GM19023 (cell line): ENCODE measurements around the gene SLCO2B1.

Experiments used
- ATAC-seq: cut with Tn5 transposase; IDR thresholded peaks from one replicate; pipeline ENCODE4 v1.9.1; 2021; ENCODE audit warnings: mild to moderate bottlenecking, moderate library complexity; ENCODE audit not compliant: unreplicated experiment

The SLCO2B1 gene

DNA sequence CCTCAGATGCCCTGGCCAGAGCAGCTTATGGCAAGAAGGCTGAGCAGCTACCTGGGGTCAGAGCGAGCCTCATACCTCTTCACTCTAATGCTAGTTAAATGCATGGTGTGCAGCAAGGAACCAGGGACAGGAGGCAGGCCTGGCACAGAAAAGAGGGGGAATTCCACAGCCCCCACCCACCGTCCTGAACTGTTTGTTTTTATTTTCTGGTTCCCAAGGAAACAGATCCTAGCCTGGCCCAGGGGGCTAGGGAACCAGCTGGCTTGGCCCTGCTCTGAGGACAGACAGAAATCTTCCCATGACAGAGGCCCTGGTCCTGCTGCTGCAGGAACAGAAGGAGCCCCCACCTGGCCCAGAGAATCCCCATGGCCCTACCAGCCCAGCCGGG, 40.4 kb downstream of the SLCO2B1 start:
- ATAC-seq: no peak

DNA sequence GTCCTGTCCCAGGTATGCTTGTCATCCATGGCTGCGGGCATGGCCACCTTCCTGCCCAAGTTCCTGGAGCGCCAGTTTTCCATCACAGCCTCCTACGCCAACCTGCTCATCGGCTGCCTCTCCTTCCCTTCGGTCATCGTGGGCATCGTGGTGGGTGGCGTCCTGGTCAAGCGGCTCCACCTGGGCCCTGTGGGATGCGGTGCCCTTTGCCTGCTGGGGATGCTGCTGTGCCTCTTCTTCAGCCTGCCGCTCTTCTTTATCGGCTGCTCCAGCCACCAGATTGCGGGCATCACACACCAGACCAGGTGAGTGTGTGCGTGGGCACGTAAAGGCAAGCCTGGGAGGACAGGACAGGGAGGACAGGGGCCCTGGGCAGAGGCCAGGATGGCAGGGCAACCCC, 42.4 kb downstream of the SLCO2B1 start:
- ATAC-seq: no peak

DNA sequence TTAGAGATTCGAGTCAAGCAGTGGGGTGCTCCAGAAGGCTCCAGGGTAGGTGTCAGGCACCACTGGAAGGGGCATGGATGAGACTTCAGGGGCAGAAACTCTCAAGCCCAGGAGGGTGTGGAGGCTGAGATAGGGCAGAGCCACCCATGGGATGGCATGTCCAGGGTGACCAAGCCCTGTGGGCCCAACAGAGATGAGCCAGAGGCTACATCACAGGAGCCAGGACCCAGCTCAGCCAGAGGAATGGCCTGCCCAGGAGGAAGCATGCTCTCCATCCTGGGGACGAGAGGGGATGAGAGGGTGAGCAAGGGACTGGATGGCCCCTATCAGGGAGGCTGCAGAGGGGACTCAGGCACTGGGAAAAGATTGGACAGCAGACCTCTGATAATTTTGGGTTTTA, 42.8 kb downstream of the SLCO2B1 start:
- no peak for ATAC-seq

DNA sequence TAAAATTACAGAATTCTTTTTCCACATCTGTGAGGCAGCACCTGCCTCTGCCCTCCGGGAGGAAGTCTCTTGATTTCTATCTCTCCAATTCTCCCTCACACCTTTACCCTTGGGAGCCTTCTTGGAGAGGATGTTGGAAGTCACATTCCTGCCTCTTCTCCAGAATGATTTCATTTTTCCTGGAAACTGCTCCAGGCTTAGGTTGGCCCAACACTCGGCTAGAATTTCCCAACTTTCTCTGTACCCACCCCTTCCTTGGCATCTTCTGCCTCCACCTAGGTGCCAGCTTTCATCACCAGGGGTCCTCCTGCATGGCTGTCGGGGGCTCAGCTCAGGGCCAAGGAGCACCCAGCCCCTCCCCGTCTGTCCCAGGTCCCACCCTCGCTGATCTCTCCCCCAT, 43.2 kb downstream of the SLCO2B1 start:
- ATAC-seq: no peak

DNA sequence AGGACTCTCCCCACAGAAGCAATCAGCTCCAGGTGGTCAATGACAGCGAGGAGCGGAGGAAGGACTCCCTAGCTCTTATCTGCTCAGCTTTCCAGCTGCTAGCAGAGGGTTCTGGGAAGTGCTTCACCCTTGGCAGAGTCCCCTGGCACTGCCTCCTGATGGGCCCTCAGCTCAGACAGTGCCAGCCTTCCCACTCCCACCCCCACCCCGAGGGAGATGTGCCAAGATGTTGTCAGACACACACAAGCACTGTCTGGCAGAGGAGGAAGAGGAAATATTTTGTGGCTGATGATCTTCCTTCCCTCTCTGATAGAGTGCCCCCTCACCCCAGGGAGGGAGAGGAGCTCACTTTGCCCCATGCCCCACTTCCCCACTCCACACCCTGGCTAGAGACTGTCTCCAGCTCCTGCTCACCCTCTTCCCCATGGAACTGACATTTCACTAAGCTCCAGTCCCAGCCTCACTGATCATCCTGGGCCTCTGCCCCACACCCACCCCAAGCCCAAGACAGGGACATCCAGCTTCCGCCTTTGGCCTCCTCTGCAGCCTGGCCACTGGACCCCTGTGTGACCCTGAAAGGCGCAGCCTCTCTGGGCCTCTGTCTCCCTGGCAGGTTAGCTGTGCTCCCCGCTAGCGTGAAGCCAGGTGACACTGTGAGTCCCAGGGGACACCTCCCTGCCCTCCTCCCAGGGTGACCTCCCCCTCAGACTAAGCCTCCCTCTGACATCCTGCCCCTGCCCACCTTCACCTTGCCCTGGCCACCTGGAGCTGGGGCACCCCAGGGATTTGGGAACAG, 44.5 kb downstream of the SLCO2B1 start:
- no peak for ATAC-seq

DNA sequence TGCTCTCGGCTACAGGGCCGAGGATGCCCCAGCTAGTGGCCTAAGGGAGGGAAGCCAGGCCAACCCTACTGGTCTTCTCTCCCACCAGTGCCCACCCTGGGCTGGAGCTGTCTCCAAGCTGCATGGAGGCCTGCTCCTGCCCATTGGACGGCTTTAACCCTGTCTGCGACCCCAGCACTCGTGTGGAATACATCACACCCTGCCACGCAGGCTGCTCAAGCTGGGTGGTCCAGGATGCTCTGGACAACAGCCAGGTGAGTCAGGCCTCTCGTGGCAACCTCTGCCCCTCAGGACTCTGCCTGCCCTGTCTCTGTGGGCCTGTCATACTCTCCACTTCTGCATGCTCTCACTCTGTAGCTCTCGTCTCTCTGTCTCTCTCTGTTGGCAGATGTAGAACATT, 45.5 kb downstream of the SLCO2B1 start:
- ATAC-seq: no peak

DNA sequence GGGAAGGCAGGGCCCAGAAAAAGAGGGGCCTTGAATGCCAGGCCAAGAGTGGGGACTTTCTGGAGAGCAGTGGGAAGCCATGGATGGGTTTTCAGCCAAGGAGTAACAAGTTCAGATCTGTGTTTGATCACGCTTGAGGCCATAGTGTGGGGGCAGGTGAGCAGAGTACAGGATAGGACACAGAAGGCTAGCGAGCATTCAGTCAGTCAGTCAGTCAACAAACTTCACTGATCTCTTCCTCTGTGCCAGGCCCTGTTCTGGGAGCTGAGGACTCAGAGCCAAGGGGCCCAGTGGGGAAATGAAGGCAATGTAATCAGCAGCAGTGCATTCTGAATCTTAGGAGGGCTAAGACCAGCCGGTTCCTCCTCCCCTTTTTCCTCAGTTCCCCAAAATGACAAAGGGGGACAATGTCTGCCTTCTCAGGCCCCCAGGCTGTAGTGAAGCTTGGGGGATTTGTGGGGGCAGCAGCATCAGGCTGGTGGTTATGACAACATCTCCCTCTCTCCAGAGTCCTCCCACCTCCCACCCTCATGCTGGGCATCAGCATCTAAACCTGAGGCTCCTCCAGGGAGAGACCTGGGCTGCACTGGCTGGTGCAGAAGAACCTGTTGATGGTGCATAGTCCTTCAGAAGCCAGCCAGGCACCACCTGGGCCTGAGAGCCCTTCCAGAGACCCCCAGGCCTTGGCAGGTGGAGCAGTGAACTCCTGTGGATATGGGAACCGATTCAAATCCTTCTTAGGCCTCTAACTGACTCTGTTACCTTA, 46.8 kb downstream of the SLCO2B1 start:
- ATAC-seq: no peak

DNA sequence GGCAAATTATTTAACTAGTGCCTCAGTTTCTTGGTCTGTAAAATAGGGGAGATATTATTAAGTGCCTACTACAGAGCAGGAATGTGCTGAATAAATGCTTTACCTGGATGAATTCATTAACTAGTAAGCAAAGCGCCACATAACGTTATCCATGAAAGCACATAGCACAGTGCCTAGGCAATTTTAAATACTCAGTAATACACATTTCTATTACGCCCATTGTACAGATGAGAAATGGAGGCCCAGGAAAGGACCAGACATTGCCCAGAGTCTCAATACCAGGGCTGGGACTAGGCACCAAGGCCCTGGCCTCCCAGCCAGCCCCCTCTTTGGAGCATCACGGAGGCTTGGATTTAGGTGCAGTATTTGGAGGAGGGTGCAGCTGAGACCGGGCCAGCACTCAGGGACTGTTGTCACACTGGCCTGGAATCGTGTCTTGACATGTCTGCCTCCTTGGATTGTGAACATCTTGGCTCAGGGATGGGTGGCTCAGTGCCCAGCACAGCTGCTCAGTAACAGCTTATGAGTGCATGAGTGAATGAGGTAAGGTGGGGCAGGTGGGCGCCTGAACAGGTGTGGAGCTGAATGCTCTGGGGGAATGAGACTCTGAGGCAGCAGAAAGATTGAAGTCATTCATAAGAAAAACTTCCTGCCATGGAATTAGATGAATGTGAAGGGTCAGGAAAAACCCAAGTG, 47.5 kb downstream of the SLCO2B1 start:
- ATAC-seq: no peak

DNA sequence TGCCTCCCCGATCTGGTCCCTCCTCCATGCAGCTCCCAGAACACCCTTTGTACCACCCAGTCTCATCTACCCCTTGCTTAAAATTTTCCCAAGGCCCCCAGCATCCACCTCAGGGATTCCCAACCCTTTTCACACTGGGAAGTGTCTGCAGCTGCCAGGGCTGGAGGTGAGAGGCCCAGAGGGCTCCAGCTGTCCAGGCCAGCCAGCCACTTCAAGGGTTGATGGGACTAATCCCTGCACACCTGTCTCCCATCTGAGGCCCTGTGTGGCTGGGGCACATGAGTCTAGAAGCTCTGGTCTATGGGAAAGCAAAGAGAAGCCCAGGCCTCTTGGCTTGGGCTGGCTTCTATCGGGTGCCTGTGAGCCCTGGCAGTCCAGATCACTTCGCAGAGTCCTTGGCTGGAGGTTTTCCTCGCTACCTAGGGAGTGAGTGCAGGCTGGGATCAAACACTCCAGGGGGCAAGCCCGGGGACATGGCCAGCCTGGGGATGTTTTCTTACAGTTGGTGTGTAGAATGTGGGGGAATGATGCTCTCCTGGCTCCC, 48.6 kb downstream of the SLCO2B1 start:
- ATAC-seq: no peak

DNA sequence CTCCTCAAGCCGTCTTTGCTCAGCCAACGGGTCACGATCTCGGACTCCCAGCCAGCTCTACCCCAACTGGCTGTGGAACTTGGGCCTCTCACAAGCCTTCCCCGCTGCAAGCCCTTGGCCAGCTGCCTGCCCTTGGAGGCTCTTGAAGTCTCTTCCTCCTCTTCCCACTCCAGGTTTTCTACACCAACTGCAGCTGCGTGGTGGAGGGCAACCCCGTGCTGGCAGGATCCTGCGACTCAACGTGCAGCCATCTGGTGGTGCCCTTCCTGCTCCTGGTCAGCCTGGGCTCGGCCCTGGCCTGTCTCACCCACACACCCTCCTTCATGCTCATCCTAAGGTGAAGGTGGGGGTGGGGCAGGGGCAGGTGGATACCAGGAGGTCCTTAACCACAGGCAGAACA, 49.1 kb downstream of the SLCO2B1 start:
- ATAC-seq: no peak

DNA sequence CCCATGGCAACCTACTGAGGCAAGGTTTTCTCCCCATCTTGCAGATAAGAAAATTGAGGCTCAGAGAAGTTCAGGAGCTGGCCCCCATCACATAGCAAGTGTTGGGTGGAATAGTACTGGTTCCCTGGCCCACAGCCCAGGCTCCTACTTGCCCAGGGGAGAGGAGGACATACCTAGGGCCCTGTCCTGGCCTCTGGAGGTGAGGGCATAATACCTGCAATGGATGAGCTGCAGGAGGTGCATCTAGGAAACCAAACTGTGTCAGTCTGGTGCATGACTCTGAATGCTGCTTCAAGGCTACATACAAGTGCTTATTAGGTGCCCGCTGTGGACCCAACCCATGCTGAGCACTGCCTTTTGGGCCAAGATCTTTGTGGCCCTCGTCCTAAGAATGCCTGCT, 49.6 kb downstream of the SLCO2B1 start:
- ATAC-seq: no peak

DNA sequence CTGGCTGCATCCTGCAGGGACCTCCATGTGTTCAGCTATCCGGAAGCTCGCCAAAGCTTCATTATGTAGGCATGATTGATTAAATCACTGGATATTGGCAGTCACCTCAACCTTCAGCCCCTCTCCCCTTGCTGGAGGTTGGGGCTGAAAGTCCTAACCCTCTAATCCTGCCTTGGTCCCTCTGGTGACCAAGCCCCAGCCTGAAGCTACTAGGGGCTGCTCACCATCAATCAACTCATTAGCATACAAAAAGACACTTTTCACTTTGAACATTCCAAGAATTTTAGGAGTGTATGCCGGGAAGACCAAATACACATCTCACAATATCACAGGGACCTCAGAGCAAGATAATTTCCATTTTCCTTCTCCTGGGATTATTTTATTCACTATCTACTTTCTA, 50.9 kb downstream of the SLCO2B1 start:
- no peak for ATAC-seq

DNA sequence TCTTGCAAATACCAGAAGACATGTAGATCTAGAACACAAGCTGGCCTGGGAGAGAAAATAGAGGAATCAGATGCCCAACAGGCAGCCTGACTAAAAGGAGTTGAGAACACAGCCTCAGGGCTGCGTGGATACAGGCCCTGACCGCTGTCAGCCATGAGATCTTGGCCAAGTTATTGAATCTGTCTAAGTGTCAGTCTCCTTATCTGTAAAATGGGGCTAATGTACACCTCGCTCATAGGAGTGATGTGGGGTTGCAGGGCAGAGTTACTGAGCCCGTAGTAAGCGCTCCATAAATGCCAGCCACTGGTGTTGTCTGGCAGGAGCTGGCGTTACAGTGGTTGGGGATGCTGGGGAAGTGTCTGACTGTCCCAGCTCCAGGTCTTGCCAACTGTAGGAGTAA, 51.3 kb downstream of the SLCO2B1 start:
- ATAC-seq: no peak

DNA sequence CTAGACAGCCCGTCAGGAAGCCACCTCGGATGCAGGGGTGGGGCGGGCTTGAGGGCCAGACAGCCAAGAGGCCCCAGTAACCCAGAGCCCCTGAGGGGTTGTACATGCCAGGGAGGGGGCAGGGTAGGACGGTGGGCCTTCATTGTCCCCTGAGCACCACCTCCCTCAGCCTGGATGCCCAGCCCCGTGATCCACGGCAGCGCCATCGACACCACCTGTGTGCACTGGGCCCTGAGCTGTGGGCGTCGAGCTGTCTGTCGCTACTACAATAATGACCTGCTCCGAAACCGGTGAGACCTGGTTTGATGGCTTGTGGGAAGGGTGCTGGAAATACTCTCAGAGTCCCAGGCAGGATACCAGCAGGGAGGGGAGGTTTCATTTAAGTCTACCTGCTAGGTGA, 52.2 kb downstream of the SLCO2B1 start:
- no peak for ATAC-seq

DNA sequence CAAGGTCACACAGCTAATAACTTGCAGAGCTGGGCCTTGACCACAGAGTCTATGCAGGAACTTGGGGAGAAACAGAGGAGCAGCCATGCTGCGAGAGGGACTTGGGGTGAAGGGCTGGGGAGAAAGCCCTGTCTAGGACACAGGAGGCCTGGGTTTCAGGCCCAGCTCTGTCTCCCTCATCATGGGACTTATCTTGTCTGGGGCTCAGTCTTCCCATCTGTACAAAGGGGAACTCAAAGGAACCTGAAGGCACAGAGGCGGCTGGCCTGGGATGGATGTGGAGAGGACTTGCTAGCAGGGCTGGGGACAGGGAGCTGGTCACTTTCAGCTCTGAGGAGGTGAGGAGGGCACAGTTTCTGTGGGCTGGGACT, 52.7 kb downstream of the SLCO2B1 start:
- no peak for ATAC-seq

DNA sequence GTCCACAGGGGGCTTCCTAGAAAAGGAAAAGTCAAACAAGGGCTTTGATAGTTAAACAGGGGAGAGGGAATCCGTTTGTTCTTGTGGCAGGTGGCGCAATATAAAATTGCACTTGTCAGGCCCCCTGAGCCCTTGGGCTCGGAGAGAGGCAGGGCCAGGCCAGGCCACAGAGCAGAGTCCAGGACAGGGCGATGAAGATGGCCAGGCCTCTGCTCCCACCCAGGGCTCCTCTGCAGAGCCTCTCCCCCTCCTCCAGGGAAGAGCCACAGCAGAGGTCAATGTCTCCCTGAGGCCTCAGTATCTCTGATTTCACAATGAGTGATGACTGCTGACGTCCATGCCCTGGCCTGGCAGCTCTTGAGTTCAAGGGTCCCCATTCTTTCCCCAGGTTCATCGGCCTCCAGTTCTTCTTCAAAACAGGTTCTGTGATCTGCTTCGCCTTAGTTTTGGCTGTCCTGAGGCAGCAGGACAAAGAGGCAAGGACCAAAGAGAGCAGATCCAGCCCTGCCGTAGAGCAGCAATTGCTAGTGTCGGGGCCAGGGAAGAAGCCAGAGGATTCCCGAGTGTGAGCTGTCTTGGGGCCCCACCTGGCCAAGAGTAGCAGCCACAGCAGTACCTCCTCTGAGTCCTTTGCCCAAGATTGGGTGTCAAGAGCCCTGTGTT, 53.2 kb downstream of the SLCO2B1 start:
- ATAC-seq: no peak

DNA sequence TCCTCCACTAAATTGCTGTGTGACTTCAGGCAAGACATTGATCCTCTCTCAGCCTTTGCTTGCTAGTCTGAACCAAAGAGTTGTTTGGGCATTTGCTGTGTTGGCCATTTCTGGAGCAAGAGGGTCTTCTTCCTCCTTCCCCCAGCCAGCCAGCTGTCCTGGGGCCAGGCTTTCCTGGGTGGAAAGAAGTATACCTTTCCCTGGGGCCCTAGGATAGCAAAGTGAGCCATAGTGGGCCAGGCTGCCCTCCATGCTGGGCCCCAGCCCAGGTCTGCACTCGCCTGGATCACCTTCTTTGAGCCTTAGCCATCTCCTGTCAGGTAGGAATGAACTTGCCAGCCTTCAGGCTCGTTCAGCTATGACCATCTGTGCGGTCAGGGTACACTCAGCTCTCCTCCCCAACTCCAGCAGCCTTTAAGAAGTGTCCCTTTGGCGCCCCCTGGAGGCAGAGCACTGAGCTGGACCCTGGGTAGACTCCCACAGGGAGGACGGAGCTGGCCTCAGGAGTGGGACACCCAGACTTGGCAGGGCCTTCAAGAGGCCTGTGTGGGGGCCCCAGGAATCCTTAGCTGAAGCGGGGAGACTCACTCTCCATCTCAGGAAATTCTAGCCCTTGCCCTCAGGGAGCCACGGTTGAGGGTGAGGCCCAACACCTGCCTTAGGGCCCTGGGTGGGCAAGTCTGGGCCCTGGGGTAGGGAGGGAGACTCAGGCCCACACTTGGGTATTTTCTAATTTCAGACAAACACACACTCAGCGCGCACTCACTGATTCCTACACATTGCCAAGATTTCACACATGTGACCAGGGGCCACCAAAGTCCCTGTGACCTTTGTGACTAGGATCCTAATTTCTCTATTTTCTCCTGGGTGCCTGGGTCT, 54.0 kb downstream of the SLCO2B1 start:
- ATAC-seq: peak; percentile 91

DNA sequence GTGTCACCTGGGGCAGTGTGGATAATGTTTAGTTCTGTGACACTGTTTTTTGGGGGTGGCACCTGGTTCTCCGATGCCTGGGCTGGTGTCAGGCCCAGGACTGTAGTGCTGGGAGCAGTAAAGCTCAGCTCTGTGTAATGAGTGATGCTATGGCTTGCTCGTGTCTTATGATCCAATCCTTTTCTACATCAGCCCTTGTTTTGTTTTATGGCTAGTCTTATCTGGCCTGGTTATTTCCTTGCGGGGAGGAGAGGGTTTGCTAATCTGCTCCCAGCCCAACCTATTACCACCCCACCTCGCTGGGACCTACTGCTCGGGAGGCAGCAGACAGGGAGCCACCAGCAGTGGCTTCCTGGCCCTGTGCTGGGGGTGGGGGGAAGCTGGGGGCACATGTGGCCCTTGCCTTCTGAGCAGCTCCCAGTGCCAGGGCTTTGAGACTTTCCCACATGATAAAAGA, 54.7 kb downstream of the SLCO2B1 start:
- ATAC-seq: no peak

DNA sequence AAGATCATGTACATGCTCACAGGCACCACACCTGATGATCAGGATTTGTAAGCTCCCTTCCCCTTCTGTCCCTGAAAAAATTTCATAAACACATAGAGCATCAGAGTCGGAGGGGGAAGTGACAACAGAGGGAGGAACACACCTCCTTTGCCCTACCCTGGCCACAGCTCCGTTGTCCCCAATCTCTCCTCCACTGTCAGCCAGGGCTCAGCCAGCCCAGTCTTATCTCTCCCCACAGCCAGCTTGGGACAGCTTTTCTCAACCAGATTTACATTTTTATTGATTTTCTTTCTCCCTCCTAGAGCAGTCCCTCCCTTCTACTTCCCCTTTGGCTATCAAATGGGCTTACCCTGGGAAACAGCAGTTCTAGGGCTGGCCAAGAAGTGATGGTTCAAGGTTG, 57.5 kb downstream of the SLCO2B1 start:
- no peak for ATAC-seq

DNA sequence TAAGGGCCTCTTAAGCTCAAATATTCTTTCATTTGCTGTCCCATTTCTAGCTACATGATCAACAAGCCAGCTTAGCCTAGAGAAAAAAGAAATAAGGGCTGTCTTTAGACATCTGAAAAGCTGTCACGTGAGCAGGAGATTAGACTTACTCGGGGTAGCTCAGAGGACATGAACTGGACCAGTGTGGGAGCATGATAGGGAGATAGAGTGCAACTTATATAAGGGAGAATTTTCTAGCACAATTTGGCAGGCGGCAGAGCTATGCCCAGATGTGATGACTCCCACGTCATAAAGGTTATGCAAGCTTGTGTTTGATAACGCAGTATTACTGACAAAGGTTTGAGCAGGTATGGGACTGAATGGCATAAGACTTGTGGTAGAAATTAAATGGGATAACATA, 61.5 kb downstream of the SLCO2B1 start:
- ATAC-seq: no peak
